ENCODE results near the gene ZNF532. TPM values are rescaled to one million over a fixed set of nuclear protein-coding genes. Genes with fewer than 3 reads are reported as not detected.

ZNF532 gene
- total and polyA plus RNA-seq, 12 donors, result 11.6 to 34.8 (median 22.6) TPM

GRCh38 chr18:59026831-59027410 lies 162.2 kb downstream of the ZNF532 start:
- Histone ChIP-seq H3K4me3 (no peak overlapping the region), H3K4me1 (replicated peaks in 1 of 2) (peaks cover 0 to 3% of the 10 kb centered on the region in 2 donors), H3K27me3 (no peaks in the 10 kb centered on the region), H3K36me3 (replicated peaks in 1 of 2) (no peaks in the 10 kb centered on the region), H3K9me3 (replicated peaks in 1 of 3) (no peaks in the 10 kb centered on the region), H3K27ac (no peak overlapping the region)
- no peak for DNase-seq
- 72 to 80% (median 77%) methylated on average over 12 of the region's 12 CpGs for WGBS, 4 donors
- TF ChIP-seq CTCF (IDR thresholded peaks at IDR 0.05) (no peak), POLR2A (IDR thresholded peaks at IDR 0.05) (no peak)
- intact Hi-C loops (cut with DNase I), result no loop called here

GRCh38 chr18:59029663-59030429 lies 165.2 kb downstream of the ZNF532 start:
- no peaks in the 10 kb centered on the region for H3K9me3 ChIP-seq (replicated peaks in 1 of 3)
- 81 to 83% (median 82%) methylated on average over 21 to 23 of the region's 23 CpGs for WGBS, 4 donors
- no peak for TF ChIP-seq CTCF (IDR thresholded peaks at IDR 0.05)
- no peak for TF ChIP-seq POLR2A (IDR thresholded peaks at IDR 0.05)

GRCh38 chr18:59032308-59032707 lies 167.6 kb downstream of the ZNF532 start:
- Histone ChIP-seq H3K4me1 (replicated peaks in 1 of 2) (no peaks in the 10 kb centered on the region), H3K36me3 (replicated peaks in 1 of 2) (no peaks in the 10 kb centered on the region), H3K9me3 (replicated peaks in 1 of 3) (no peaks in the 10 kb centered on the region), H3K4me3 (no peak overlapping the region), H3K27ac (no peak overlapping the region), H3K27me3 (no peaks in the 10 kb centered on the region)
- DNase-seq, result no peak
- WGBS, 4 donors, result 88 to 91% (median 90%) methylated on average over 7 to 8 of the region's 8 CpGs
- intact Hi-C loops (cut with DNase I), result no loop called here
- TF ChIP-seq POLR2A (IDR thresholded peaks at IDR 0.05) (no peak), CTCF (IDR thresholded peaks at IDR 0.05) (no peak)

More at GRCh38 chr18:59029663-59030429, 165.2 kb downstream of the ZNF532 start:
- Histone ChIP-seq H3K27me3 (no peaks in the 10 kb centered on the region), H3K36me3 (replicated peaks in 1 of 2) (no peaks in the 10 kb centered on the region), H3K4me1 (replicated peaks in 1 of 2) (no peaks in the 10 kb centered on the region), H3K4me3 (no peak overlapping the region), H3K27ac (no peak overlapping the region)
- intact Hi-C loops (cut with DNase I), result no loop called here
- no peak for DNase-seq

GRCh38 chr18:59033359-59033758 lies 168.7 kb downstream of the ZNF532 start:
- WGBS, 4 donors, result 78 to 88% (median 84%) methylated on average over 3 of the region's 3 CpGs
- no peaks in the 10 kb centered on the region for H3K4me1 ChIP-seq (replicated peaks in 1 of 2)
- intact Hi-C loops (cut with DNase I), result no loop called here
- no peak for TF ChIP-seq CTCF (IDR thresholded peaks at IDR 0.05)
- TF ChIP-seq POLR2A (IDR thresholded peaks at IDR 0.05), result no peak
- no peaks in the 10 kb centered on the region for H3K9me3 ChIP-seq (replicated peaks in 1 of 3)
- no peak for DNase-seq
- H3K27me3 ChIP-seq, result no peaks in the 10 kb centered on the region
- no peaks in the 10 kb centered on the region for H3K36me3 ChIP-seq (replicated peaks in 1 of 2)
- no peak overlapping the region for H3K4me3 ChIP-seq
- H3K27ac ChIP-seq, result no peak overlapping the region
